ENCODE measurements around the gene HMGXB3. TPM values are rescaled to one million over a fixed set of nuclear protein-coding genes. Genes with fewer than 3 reads are reported as not detected.

Gene HMGXB3, protein sequence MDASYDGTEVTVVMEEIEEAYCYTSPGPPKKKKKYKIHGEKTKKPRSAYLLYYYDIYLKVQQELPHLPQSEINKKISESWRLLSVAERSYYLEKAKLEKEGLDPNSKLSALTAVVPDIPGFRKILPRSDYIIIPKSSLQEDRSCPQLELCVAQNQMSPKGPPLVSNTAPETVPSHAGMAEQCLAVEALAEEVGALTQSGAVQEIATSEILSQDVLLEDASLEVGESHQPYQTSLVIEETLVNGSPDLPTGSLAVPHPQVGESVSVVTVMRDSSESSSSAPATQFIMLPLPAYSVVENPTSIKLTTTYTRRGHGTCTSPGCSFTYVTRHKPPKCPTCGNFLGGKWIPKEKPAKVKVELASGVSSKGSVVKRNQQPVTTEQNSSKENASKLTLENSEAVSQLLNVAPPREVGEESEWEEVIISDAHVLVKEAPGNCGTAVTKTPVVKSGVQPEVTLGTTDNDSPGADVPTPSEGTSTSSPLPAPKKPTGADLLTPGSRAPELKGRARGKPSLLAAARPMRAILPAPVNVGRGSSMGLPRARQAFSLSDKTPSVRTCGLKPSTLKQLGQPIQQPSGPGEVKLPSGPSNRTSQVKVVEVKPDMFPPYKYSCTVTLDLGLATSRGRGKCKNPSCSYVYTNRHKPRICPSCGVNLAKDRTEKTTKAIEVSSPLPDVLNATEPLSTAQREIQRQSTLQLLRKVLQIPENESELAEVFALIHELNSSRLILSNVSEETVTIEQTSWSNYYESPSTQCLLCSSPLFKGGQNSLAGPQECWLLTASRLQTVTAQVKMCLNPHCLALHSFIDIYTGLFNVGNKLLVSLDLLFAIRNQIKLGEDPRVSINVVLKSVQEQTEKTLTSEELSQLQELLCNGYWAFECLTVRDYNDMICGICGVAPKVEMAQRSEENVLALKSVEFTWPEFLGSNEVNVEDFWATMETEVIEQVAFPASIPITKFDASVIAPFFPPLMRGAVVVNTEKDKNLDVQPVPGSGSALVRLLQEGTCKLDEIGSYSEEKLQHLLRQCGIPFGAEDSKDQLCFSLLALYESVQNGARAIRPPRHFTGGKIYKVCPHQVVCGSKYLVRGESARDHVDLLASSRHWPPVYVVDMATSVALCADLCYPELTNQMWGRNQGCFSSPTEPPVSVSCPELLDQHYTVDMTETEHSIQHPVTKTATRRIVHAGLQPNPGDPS (N-terminal part only)
- total RNA-seq: 33.5 and 67.8 TPM in 2 replicates

GRCh38 chr5:150000256-150000989, at the start of gene HMGXB3, which contains the start of gene TIGD6:
Gene HMGXB3, plus strand, starts transcription at chr5:150000739. Its CDS starts 4,114 bp downstream, at chr5:150004853.
Gene TIGD6, minus strand, starts transcription at chr5:150000654. Its CDS starts 4,306 bp downstream, at chr5:149996348.

DNA sequence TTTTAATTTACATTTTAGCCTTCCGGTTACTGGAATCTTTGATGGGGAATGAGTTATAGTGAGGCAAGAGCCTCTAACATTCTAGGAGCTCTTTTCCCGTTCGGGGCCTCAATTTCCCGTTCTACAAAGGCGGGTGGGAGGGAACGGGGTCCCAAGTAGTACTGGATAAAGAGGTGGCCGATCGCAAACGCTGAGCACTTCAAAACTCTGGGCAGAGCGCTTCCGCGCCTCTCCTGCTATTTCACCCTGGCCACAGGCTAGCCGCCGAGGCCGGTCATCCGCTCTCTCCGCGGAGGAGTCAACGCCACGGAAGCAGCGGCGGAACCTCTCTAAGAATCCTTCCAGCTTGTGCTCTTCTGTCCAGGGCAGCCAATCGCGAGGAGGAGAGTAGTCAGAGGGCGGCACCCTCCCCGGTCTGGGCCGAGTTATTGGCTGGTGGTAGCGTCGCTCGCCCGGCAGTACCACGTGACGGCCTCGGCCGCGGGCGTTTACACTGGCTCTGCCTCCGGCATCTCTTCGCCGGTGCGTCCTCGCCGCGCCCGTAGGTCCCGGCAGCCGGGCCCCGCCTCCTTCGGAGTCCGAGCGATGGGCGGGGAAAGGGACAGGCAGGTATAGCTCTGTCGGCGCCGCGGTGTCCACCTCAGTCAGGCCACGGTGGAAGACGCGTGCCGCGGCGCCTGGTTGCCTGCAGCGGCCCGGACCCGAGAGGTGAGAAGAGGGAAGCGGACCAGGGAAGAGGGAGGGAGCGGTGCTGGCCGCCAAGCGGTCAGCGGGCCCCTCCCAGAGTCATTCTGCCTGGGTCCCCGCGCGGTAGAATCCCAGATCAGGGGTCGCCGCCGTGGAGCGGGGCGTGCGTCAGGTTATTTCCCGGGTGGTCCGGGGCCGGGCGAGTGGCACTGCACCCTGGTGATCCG, 40.0 kb upstream of the HMGXB3 start, which contains the start of gene SLC26A2:
Gene SLC26A2, plus strand, starts transcription at position 487 of the 914 bp plus-strand sequence. CDS start 16,895 bp downstream, outside the sequence.

GRCh38 chr5:150085950-150086715, 85.6 kb downstream of the HMGXB3 start, which contains the start of gene CSF1R:
Gene CSF1R, minus strand, starts transcription at chr5:150086554. Its CDS starts 127 bp downstream, at chr5:150086427.

Other genes with a start within 250 kb of the HMGXB3 start
- gene PDE6A, start 55.9 kb upstream of the HMGXB3 start, total RNA-seq: 0.36 TPM in 1 of 2 replicates, not detected in the other
- 4.1 and 18.6 TPM in 2 replicates for gene SLC26A2, start 40.0 kb upstream of the HMGXB3 start, total RNA-seq
- 7.5 and 10.0 TPM in 2 replicates for gene TIGD6, start 85 bp upstream of the HMGXB3 start, total RNA-seq
- under 0.01 and 0.50 TPM in 2 replicates for gene CSF1R, start 85.8 kb downstream of the HMGXB3 start, total RNA-seq
- under 0.01 and 0.07 TPM in 2 replicates for gene PDGFRB, start 155.1 kb downstream of the HMGXB3 start, total RNA-seq
- gene CDX1, start 166.0 kb downstream of the HMGXB3 start, total RNA-seq: not detected in 2 replicates
- gene SLC6A7, start 189.3 kb downstream of the HMGXB3 start, total RNA-seq: not detected in 2 replicates